ENCODE data around the gene ADGRV1. TPM values are rescaled to one million over a fixed set of nuclear protein-coding genes. Genes with fewer than 3 reads are reported as not detected.

ADGRV1 gene
- total and polyA plus RNA-seq, 9 of the 15 experiments (the other 6 are each of a cell fraction or from before 2014, with no cell fraction given) = 21.7 to 156 (median 58.2) TPM

GRCh38 chr5:90558344-90559192 is at the start of gene ADGRV1 (continued):
- TF ChIP-seq ZBTB40 (IDR thresholded peaks at IDR 0.05) = no peak
- no peak for TF ChIP-seq ZBTB40 (CRISPR knock-in tag; IDR thresholded peaks at IDR 0.05)
- TF ChIP-seq ZNF224 (CRISPR knock-in tag; IDR thresholded peaks at IDR 0.05) = no peak
- peak; percentile 40; the same call in 1 of the 2 replicates for TF ChIP-seq PHF8 (IDR thresholded peaks at IDR 0.05; ENCODE audit: borderline replicate concordance, low read length)
- no peak for TF ChIP-seq TCF7 (IDR thresholded peaks at IDR 0.05; ENCODE audit: borderline replicate concordance)
- TF ChIP-seq PPARD (CRISPR knock-in tag; IDR thresholded peaks at IDR 0.05) = no peak
- TF ChIP-seq RBBP5 (IDR thresholded peaks at IDR 0.05; ENCODE audit: borderline replicate concordance, insufficient read depth, low read length, poor library complexity, severe bottlenecking) = peak; percentile 59
- no peak for TF ChIP-seq SMAD2 (IDR thresholded peaks at IDR 0.05; ENCODE audit: low read depth, low read length)
- no peak for TF ChIP-seq ZKSCAN1 (IDR thresholded peaks at IDR 0.05; ENCODE audit: low read depth, low read length)
- no peak for TF ChIP-seq CBFB (CRISPR knock-in tag; IDR thresholded peaks at IDR 0.05)
- TF ChIP-seq MCM7 (IDR thresholded peaks at IDR 0.05) = no peak
- TF ChIP-seq ZNF133 (CRISPR knock-in tag; IDR thresholded peaks at IDR 0.05) = no peak
- TF ChIP-seq, protein P1, sequence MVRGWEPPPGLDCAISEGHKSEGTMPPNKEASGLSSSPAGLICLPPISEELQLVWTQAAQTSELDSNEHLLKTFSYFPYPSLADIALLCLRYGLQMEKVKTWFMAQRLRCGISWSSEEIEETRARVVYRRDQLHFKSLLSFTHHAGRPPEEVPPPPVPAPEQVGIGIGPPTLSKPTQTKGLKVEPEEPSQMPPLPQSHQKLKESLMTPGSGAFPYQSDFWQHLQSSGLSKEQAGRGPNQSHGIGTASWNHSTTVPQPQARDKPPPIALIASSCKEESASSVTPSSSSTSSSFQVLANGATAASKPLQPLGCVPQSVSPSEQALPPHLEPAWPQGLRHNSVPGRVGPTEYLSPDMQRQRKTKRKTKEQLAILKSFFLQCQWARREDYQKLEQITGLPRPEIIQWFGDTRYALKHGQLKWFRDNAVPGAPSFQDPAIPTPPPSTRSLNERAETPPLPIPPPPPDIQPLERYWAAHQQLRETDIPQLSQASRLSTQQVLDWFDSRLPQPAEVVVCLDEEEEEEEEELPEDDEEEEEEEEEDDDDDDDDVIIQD (CRISPR knock-in tag; IDR thresholded peaks at IDR 0.05) = no peak
- TF ChIP-seq, protein P2, sequence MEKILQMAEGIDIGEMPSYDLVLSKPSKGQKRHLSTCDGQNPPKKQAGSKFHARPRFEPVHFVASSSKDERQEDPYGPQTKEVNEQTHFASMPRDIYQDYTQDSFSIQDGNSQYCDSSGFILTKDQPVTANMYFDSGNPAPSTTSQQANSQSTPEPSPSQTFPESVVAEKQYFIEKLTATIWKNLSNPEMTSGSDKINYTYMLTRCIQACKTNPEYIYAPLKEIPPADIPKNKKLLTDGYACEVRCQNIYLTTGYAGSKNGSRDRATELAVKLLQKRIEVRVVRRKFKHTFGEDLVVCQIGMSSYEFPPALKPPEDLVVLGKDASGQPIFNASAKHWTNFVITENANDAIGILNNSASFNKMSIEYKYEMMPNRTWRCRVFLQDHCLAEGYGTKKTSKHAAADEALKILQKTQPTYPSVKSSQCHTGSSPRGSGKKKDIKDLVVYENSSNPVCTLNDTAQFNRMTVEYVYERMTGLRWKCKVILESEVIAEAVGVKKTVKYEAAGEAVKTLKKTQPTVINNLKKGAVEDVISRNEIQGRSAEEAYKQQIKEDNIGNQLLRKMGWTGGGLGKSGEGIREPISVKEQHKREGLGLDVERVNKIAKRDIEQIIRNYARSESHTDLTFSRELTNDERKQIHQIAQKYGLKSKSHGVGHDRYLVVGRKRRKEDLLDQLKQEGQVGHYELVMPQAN (IDR thresholded peaks at IDR 0.05; ENCODE audit: borderline replicate concordance) = no peak
- peak; percentile 91 for TF ChIP-seq RBFOX2 (IDR thresholded peaks at IDR 0.05; ENCODE audit: low read depth, low read length)

All from K562 (cell line).